Skin of body (tissue), 2 donors: Measurements from ENCODE around the gene BCL11B. TPM values are rescaled to one million over a fixed set of nuclear protein-coding genes. Genes with fewer than 3 reads are reported as not detected.
A peak's percentile ranks its signal among the peaks of the same experiment; 100 is the strongest.

ENCODE experiments used
- DNase-seq: peaks from one replicate; lab custom pipeline; 2025; lab: John Stamatoyannopoulos, UW
- total RNA-seq: library from RNA; depleted of rRNA; stranded (reverse); fragments of >200 nt; gene quantifications from one replicate; pipeline ENCODE4 v1.2.3, GENCODE V29; 2014

Gene BCL11B
- total RNA-seq, 1 donor from 2014 or later: 17.6 TPM

GRCh38 chr14:99137913-99138571, 134.0 kb downstream of the BCL11B start:
- DNase-seq: no peak

- DNase-seq: no peak
These were observed 134.8 kb downstream of the BCL11B start for GRCh38 chr14:99137001-99137700.

GRCh38 chr14:99136401-99136800, 135.6 kb downstream of the BCL11B start:
- no peak for DNase-seq

- no peak for DNase-seq
These were observed 136.0 kb downstream of the BCL11B start for GRCh38 chr14:99136047-99136400.

GRCh38 chr14:99134516-99135046, 137.4 kb downstream of the BCL11B start:
- no peak for DNase-seq

- DNase-seq: peak; percentile 54
These were observed 138.1 kb downstream of the BCL11B start for GRCh38 chr14:99133636-99134515.

GRCh38 chr14:99132821-99133635, 139.0 kb downstream of the BCL11B start:
- DNase-seq: peak; percentile 78

- DNase-seq: no peak
These were observed 140.2 kb downstream of the BCL11B start for GRCh38 chr14:99131632-99132271.

GRCh38 chr14:99129998-99130397, 142.0 kb downstream of the BCL11B start:
- no peak for DNase-seq

GRCh38 chr14:99129211-99129696, 142.7 kb downstream of the BCL11B start:
- no peak for DNase-seq

- no peak for DNase-seq
These were observed 143.8 kb downstream of the BCL11B start for GRCh38 chr14:99128185-99128584.

GRCh38 chr14:99127651-99128167, 144.3 kb downstream of the BCL11B start:
- DNase-seq: no peak

- DNase-seq: no peak
These were observed 146.2 kb downstream of the BCL11B start for GRCh38 chr14:99125616-99126431.

- DNase-seq: no peak
These were observed 146.9 kb downstream of the BCL11B start for GRCh38 chr14:99125113-99125512.

- no peak for DNase-seq
These were observed 147.4 kb downstream of the BCL11B start for GRCh38 chr14:99124482-99125105.

GRCh38 chr14:99123208-99123870, 148.7 kb downstream of the BCL11B start:
- DNase-seq: no peak

- no peak for DNase-seq
These were observed 149.4 kb downstream of the BCL11B start for GRCh38 chr14:99122521-99123125.
